HG02970 (cell line): Measurements from ENCODE around the gene ZNF66.
A peak's percentile ranks its signal among the peaks of the same experiment; 100 is the strongest.
"Not testable (repeated sequence)": the region's sequence is repeated elsewhere in the genome, so short reads cannot be mapped to it uniquely, and the experiment has no call there.

Source experiments
- ATAC-seq: cut with Tn5 transposase; IDR thresholded peaks from one replicate; pipeline ENCODE4 v1.9.1; 2021; ENCODE audit warnings: mild to moderate bottlenecking, moderate library complexity, moderate number of reproducible peaks; ENCODE audit not compliant: unreplicated experiment, low FRiP score

ZNF66 gene

DNA sequence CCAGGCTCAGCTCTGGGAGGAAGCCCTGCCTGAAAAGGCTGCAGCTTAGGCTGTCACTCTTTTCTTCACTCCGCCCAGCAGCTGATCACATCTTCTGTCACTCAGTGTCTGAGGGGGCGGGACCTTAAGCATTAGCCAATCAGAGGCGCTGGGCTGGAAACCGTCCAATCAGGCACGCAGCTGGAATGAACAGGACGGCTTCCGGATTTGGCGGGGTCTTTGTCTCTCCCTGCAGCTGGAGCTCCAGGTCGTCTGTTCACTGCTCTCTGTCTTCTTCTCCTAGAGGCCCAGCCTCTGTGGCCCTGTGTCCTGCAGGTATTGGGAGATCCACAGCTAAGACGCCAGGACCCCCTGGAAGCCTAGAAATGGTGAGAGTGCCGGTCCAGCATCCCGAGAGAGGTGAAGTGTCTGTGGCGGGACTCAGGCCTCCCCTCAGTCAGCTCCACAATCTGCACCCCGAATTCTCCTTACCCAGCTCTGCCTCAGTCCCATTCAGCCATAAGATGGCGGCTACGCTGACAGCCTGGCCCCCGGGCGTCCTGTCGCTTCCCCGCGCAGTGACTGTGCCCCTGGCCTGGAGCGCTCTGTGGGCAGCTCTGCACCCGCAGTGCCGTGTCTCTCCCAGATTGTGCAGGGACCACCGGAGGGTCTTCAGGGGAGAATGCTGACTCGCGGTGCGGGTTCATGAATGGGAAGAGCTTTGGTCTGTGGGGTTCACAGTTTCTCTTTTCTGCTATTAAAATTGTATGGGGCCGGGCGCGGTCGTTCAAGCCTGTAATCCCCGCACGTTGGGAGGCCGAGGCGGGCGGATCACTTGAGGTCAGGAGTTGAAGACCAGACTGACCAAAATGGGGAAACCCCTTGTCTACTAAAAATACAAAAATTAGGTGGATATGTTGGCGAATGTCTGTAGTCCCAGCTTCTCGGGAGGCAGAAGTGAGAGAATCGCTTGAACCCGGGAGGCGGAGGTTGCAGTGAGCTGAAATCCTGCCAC lies at the start of gene ZNF66:
Gene ZNF66 (plus strand): TSS at position 222 of the 994 bp plus-strand sequence. CDS start 144 bp downstream, at position 366.
- peak; percentile 98 for ATAC-seq

DNA sequence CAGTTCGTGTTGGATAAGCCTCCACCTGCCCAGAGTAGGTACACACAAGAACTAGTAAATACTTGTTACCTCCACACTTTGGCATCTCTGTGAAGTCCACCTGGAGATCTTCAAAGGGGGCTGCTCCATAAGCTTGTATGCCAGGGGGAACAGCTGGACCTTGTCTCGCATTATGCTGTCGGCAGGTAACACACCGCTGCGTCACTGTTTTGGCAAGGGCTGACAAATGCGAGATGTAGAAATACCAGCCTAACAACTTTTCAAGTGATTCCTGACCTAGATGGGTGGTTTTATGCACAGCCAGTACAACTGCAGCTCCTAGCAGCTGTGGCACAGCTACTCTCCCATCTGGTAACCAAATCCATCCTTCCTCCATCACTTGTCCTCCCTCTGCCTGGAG lies 25.9 kb upstream of the ZNF66 start:
- ATAC-seq = not testable (repeated sequence)

DNA sequence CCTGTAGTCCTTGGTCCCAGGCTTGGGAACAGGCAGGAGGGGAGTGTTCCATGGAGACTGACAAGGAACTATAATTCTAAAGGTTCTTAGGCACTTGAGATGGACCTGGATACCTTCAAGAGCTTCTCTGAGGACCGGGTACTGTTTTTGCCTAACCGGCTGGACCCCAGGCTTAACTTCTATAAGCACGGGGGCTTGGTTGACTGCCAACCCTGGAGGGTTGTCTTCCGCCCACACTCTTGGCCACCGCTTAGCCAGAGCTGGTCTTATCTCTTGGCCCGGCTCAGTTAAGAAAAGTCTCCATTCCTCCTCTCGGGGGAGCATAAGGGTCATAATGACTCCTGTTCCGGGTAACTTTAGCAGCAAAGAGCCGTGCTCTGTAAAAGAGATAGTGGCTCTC lies 23.8 kb upstream of the ZNF66 start:
- not testable (repeated sequence) for ATAC-seq

DNA sequence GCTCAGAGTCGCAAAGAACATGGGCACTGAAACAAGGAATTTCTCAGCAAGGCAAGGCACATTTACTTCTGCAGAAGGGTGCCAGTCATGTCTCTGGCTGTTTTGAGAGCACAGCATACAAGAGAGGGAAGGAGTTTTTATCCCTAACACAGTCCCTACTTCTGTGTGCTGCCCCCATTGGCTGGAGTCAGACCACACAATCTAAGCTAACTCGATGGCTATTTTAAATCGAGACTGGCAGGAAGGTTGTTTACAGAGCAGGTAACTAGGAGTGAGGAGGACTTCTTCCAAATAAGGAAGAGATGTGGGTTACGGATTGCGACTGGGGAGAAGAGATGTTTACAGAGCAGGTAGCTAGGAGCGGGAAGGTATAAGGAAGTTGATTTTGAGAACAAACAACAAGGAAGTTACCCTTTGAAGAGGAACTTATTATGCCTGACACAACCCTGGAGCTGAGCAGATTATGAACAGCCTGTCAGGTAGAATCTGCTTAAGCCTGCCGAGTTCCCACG lies 6.8 kb upstream of the ZNF66 start:
- ATAC-seq = not testable (repeated sequence)

DNA sequence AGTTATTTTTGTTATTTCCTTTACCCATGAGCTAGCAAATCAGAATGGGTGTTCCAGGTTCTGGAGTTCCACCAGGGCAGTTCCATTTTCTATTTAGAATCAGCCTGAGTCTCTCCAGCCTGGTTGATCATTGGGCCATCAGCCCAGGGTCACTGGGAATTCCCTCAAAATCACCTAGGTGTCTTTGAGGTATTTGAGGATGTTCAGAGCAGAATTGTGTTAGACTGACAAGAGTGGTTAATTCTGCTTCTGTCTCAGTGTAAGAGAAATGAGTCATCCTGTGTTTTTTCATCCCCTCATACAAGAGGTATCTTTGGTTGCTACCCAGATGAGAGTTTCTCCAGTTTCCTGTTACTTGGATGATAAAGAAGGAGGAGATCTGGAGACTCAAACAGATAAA lies 11.7 kb downstream of the ZNF66 start:
- no peak for ATAC-seq

DNA sequence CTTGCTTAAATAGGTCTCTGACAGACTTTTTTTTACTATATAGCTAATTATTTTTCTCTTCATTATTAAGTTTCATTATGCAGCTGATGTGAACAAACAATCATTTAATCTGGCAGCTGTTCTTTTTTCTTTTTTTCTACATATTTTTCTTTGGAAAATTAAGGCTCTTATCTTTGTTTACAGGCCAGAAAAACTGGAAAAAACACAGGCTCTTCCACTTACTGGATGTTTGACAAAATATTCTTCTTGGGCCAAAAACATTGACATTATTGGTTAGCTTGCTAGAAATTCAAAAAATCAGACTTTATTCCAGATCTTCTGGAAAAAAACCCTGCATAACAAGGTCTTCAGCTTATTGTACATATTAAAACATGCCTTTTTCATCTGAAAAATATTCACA lies 15.7 kb downstream of the ZNF66 start:
- no peak for ATAC-seq

DNA sequence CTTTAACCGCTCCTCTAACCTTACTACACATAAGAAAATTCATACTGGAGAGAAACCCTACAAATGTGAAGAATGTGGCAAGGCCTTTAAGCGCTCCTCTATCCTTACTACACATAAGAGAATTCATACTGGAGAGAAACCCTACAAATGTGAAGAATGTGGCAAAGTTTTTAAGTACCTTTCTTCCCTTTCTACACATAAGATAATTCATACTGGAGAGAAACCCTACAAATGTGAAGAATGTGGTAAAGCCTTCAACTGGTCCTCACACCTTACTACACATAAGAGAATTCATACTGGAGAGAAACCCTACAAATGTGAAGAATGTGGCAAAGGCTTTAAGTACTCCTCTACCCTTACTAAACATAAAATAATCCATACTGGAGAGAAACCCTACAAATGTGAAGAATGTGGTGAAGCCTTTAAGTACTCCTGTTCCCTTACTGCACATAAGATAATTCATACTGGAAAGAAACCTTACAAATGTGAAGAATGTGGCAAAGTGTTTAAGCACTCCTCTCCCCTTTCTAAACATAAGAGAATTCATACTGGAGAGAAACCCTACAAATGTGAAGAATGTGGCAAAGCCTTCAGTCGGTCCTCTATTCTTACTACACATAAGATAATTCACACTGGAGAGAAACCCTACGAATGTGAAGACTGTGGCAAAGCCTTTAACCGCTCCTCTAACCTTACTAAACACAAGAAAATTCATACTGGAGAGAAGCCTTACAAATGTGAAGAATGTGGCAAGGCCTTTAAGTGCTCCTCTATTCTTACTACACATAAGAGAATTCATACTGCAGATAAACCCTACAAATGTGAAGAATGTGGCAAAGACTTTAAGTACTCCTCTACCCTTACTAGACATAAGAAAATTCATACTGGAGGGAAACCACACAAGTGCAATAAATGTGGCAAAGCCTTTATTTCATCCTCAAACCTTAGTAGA lies 30.5 kb downstream of the ZNF66 start:
- ATAC-seq = not testable (repeated sequence)

DNA sequence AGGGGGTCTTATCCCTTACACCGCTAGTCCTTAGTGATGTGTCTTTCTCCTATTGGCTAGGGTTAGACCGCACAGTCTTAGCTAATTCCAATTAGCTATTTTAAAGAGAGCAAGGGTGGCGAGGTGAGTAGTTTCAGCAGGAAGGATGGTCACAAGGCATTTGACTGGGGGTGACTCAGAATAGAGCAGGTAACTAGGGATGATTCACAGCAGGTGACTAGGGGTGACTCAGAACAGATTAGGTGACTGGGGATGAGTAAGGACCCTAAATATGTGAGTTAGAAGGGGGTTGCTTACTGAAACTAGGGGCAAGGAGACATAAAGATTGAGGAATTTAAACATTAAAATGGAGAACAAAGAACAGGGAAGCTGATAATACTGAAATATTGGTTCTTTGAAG lies 64.3 kb downstream of the ZNF66 start:
- ATAC-seq = no peak
